Thymus (tissue), 11 donors: ENCODE data around the gene RASSF8. TPM values are rescaled to one million over a fixed set of nuclear protein-coding genes. Genes with fewer than 3 reads are reported as not detected.

Source experiments
- DNase-seq, 9 donors: peaks; one replicate each; pipeline ENCODE4 v3.0.0-alpha.2; 2013; ENCODE audit warnings: low spot score in 9 of 9, low read depth in 6 of 9, missing footprints in 1 of 9
- H3K27ac ChIP-seq, 2 donors: one replicate each; pipeline ENCODE4 v1.5.1; 2013; ENCODE audit warnings: control low read depth in 1 of 2, low read depth in 1 of 2, low read length in 1 of 2, mild to moderate bottlenecking in 1 of 2, moderate library complexity in 1 of 2
- H3K27me3 ChIP-seq, 2 donors: one replicate each; pipeline ENCODE4 v1.5.1; 2013; ENCODE audit warnings: low read length in 1 of 2; ENCODE audit not compliant: control insufficient read depth in 2 of 2, insufficient read depth in 1 of 2
- H3K36me3 ChIP-seq, 2 donors: one replicate each; pipeline ENCODE4 v1.5.1; 2013; ENCODE audit warnings: low read length in 1 of 2, mild to moderate bottlenecking in 1 of 2, moderate library complexity in 1 of 2; ENCODE audit not compliant: control insufficient read depth in 2 of 2, insufficient read depth in 2 of 2
- H3K4me1 ChIP-seq, 2 donors: one replicate each; pipeline ENCODE4 v1.5.1; 2013; ENCODE audit warnings: low read length in 2 of 2; ENCODE audit not compliant: control insufficient read depth in 2 of 2, insufficient read depth in 2 of 2
- H3K4me3 ChIP-seq, 2 donors: one replicate each; pipeline ENCODE4 v1.5.1; 2013; ENCODE audit warnings: low read length in 2 of 2, control low read depth in 1 of 2, mild to moderate bottlenecking in 1 of 2
- H3K9me3 ChIP-seq, 2 donors: one replicate each; pipeline ENCODE4 v1.5.1; 2013; ENCODE audit warnings: low read length in 1 of 2, mild to moderate bottlenecking in 1 of 2; ENCODE audit not compliant: control insufficient read depth in 2 of 2, insufficient read depth in 1 of 2
- WGBS: extraction: QIAGEN DNeasy Blood & Tissue Kit; methylation state at CpG from one replicate; pipeline ENCODE4 v1.1.7; 2013; 5-methylcytosine and 5-hydroxymethylcytosine counted together
- polyA plus RNA-seq: library from polyadenylated mRNA; stranded (reverse); fragments of 200-250 nt; gene quantifications from one replicate; pipeline ENCODE4 v1.2.3, GENCODE V29; 2013
- total RNA-seq: library from RNA; stranded (reverse); fragments of 120-200 nt; gene quantifications from one replicate; pipeline ENCODE4 v1.2.4, GENCODE V29; 2013
- donor health status: healthy.

Gene RASSF8
- total and polyA plus RNA-seq, 2 donors: 6.4 to 15.3 TPM

GRCh38 chr12:26010293-26010821 is 51.9 kb downstream of the RASSF8 start:
- Histone ChIP-seq H3K27ac (no peak overlapping the region), H3K4me1 (no peaks in the 10 kb centered on the region), H3K9me3 (no peaks in the 10 kb centered on the region), H3K36me3 (no peaks in the 10 kb centered on the region), H3K27me3 (no peaks in the 10 kb centered on the region), H3K4me3 (no peak overlapping the region)
- no peak for DNase-seq
- 94% methylated on average over 6 of the region's 6 CpGs for WGBS

GRCh38 chr12:26011099-26011498 is 52.6 kb downstream of the RASSF8 start:
- DNase-seq: no peak
- Histone ChIP-seq H3K4me3 (no peak overlapping the region), H3K4me1 (no peaks in the 10 kb centered on the region), H3K9me3 (no peaks in the 10 kb centered on the region), H3K36me3 (no peaks in the 10 kb centered on the region), H3K27me3 (no peaks in the 10 kb centered on the region), H3K27ac (no peak overlapping the region)
- 95% methylated on average over 2 of the region's 2 CpGs for WGBS

GRCh38 chr12:26014085-26014484 is 55.6 kb downstream of the RASSF8 start:
- Histone ChIP-seq H3K9me3 (no peaks in the 10 kb centered on the region), H3K4me3 (no peak overlapping the region), H3K36me3 (no peaks in the 10 kb centered on the region), H3K27ac (no peak overlapping the region), H3K4me1 (no peaks in the 10 kb centered on the region), H3K27me3 (no peaks in the 10 kb centered on the region)
- DNase-seq: no peak
- 97% methylated on average over 6 of the region's 6 CpGs for WGBS

- no peak for DNase-seq
- no peak overlapping the region for H3K4me3 ChIP-seq
- no peaks in the 10 kb centered on the region for H3K36me3 ChIP-seq
- H3K9me3 ChIP-seq: no peaks in the 10 kb centered on the region
- H3K27me3 ChIP-seq: no peaks in the 10 kb centered on the region
- H3K27ac ChIP-seq: no peak overlapping the region
- WGBS: 65% methylated on average over 2 of the region's 2 CpGs
- no peaks in the 10 kb centered on the region for H3K4me1 ChIP-seq
These were observed 58.0 kb downstream of the RASSF8 start for GRCh38 chr12:26016516-26016915.

GRCh38 chr12:26017484-26018211 is 59.2 kb downstream of the RASSF8 start:
- no peaks in the 10 kb centered on the region for H3K36me3 ChIP-seq
- H3K4me3 ChIP-seq: no peak overlapping the region
- no peaks in the 10 kb centered on the region for H3K9me3 ChIP-seq
- no peaks in the 10 kb centered on the region for H3K4me1 ChIP-seq
- no peaks in the 10 kb centered on the region for H3K27me3 ChIP-seq
- 90% methylated on average over 4 of the region's 4 CpGs for WGBS
- H3K27ac ChIP-seq: no peak overlapping the region
- DNase-seq: peak in 7 of 9 donors; percentile 15 to 65 (median 40)

- DNase-seq: no peak
- Histone ChIP-seq H3K36me3 (no peaks in the 10 kb centered on the region), H3K9me3 (no peaks in the 10 kb centered on the region), H3K27me3 (no peaks in the 10 kb centered on the region), H3K4me3 (no peak overlapping the region), H3K27ac (no peak overlapping the region), H3K4me1 (no peaks in the 10 kb centered on the region)
- 100% methylated on average over 2 of the region's 2 CpGs for WGBS
These were observed 60.4 kb downstream of the RASSF8 start for GRCh38 chr12:26018926-26019325.

GRCh38 chr12:26021534-26021933 is 63.1 kb downstream of the RASSF8 start:
- Histone ChIP-seq H3K4me1 (no peaks in the 10 kb centered on the region), H3K36me3 (no peaks in the 10 kb centered on the region), H3K27me3 (no peaks in the 10 kb centered on the region), H3K9me3 (no peaks in the 10 kb centered on the region), H3K4me3 (no peak overlapping the region), H3K27ac (no peak overlapping the region)
- WGBS: 91% methylated on average over 2 of the region's 2 CpGs
- DNase-seq: no peak

GRCh38 chr12:26022043-26022442 is 63.6 kb downstream of the RASSF8 start:
- Histone ChIP-seq H3K9me3 (no peaks in the 10 kb centered on the region), H3K36me3 (no peaks in the 10 kb centered on the region), H3K27ac (no peak overlapping the region), H3K4me3 (no peak overlapping the region), H3K27me3 (no peaks in the 10 kb centered on the region), H3K4me1 (no peaks in the 10 kb centered on the region)
- 100% methylated on average over 3 of the region's 3 CpGs for WGBS
- DNase-seq: no peak

- DNase-seq: no peak
- H3K27ac ChIP-seq: no peak overlapping the region
- no peaks in the 10 kb centered on the region for H3K27me3 ChIP-seq
- H3K36me3 ChIP-seq: no peaks in the 10 kb centered on the region
- no peaks in the 10 kb centered on the region for H3K9me3 ChIP-seq
- H3K4me1 ChIP-seq: no peaks in the 10 kb centered on the region
- no peak overlapping the region for H3K4me3 ChIP-seq
- 95% methylated on average over 1 of the region's 1 CpG for WGBS
These were observed 68.2 kb downstream of the RASSF8 start for GRCh38 chr12:26026713-26027112.
